ENCODE measurements around the gene PTPN22.

PTPN22 gene

DNA sequence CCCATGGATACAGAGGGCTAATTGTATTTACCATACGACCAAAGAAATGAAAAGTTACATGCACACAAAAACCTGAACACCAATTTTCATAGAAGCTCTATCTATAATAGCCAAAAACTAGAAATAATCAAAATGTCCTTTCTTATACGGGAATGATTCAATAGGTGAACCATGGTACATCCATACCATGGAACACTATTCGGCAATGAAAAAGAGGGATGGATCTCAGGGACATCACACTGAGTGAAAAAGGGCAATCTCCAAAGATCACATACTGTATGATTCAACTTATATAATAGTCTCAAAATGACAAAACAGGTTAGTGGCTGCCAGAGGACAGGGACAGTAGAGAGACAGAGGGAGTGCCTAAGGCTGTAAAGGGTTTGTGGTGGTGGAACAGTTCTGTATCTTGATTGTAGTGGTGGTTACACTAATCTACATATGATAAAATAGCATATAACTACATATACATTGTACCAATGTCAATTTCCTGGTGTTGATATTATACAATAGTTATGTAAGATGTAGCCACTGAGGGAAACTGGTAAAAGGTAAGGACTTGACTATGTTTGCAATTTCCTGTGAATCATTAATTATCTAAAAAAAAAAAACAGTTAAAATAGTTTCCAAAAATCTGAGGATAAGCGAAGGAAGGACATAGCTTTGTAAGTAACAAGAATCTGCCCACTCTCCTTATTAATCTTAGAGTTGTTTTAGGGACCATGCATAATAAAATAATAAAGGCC, 62.9 kb downstream of the PTPN22 start:
- Histone ChIP-seq H3K4me3 (ENCODE audit: low read depth, low read length) (no peak overlapping the region), H3K36me3 (peaks cover 5% of the 10 kb centered on the region), H3K9me3 (ENCODE audit: severe bottlenecking) (no peaks in the 10 kb centered on the region), H3K27me3 (ENCODE audit: insufficient read depth, low read depth, severe bottlenecking) (no peaks in the 10 kb centered on the region), H3K27ac (no peak overlapping the region)
- TF ChIP-seq CTCF (IDR thresholded peaks at IDR 0.05; ENCODE audit: low read depth, low read length), result no peak
- no peak for DNase-seq

DNA sequence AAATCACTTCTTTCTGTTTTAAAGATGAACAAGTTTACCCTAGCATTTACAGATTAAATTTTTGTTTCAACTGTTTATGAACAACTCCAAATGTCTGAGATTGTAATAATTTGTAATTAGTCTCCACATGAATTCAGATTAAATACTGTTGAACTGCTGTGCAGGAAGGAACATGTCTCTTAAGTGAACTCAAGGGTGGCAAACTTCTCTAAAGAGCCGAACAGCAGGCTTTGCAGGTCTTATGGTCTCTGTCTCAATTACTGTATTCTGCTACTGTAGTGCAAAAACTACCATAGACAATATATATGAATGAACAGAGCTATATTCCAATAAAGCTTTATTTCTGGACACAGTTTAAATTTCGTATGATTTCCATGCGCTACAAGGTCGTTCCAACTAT, 65.9 kb downstream of the PTPN22 start:
- Histone ChIP-seq H3K27ac (no peak overlapping the region), H3K9me3 (ENCODE audit: severe bottlenecking) (no peaks in the 10 kb centered on the region), H3K36me3 (peaks cover 5% of the 10 kb centered on the region), H3K27me3 (ENCODE audit: insufficient read depth, low read depth, severe bottlenecking) (no peaks in the 10 kb centered on the region), H3K4me3 (ENCODE audit: low read depth, low read length) (no peak overlapping the region)
- DNase-seq, result no peak
- TF ChIP-seq CTCF (IDR thresholded peaks at IDR 0.05; ENCODE audit: low read depth, low read length), result no peak

GRCh38 chr1:113805256-113805531, 66.3 kb downstream of the PTPN22 start:
- Histone ChIP-seq H3K27ac (no peak overlapping the region), H3K36me3 (peaks cover 5% of the 10 kb centered on the region), H3K9me3 (ENCODE audit: severe bottlenecking) (no peaks in the 10 kb centered on the region), H3K4me3 (ENCODE audit: low read depth, low read length) (no peak overlapping the region), H3K27me3 (ENCODE audit: insufficient read depth, low read depth, severe bottlenecking) (no peaks in the 10 kb centered on the region)
- no peak for DNase-seq
- TF ChIP-seq CTCF (IDR thresholded peaks at IDR 0.05; ENCODE audit: low read depth, low read length), result no peak

DNA sequence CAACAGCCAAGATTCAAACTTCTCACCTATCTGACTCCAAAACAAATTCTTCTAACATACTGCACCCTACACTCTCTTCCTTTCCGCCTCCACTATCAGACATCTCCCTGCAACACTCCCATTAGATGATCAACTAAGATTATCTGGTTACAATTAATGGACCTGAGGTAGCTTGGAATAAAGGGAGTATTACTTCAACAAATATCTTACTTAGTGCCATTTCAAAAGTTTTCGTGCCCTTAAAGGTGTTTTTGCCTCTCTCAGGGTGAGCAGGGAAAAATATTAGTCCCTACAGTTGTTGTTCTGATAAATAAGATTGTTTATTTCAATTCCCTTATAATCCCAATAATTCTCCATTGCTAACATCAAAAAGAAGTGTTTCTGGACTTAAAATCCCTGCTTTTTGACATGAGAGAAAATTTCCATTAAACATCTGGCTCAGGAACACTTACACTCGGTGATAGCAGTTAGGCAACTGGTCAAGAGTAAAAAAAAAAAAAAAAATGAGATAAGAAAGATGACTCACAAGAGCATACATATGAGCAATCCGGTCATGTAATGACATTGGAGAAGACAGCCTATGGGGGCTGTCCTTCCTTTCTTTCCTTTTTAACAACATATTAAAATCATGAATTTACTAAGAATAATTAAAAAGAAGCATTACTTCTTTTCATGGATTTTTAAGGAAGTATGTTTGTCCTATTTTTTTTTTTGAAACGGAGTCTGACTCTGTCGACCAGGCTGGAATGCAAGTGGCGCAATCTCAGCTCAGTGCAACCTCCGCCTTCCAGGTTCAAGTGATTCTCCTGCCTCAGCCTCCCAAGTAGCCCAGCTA, 66.9 kb downstream of the PTPN22 start:
- Histone ChIP-seq H3K9me3 (ENCODE audit: severe bottlenecking) (no peaks in the 10 kb centered on the region), H3K36me3 (peaks cover 5% of the 10 kb centered on the region), H3K27ac (no peak overlapping the region), H3K4me3 (ENCODE audit: low read depth, low read length) (no peak overlapping the region), H3K27me3 (ENCODE audit: insufficient read depth, low read depth, severe bottlenecking) (no peaks in the 10 kb centered on the region)
- no peak for DNase-seq
- TF ChIP-seq CTCF (IDR thresholded peaks at IDR 0.05; ENCODE audit: low read depth, low read length), result no peak

- H3K27me3 ChIP-seq (ENCODE audit: insufficient read depth, low read depth, severe bottlenecking), result no peaks in the 10 kb centered on the region
- no peak for DNase-seq
- H3K27ac ChIP-seq, result no peak overlapping the region
- H3K4me3 ChIP-seq (ENCODE audit: low read depth, low read length), result no peak overlapping the region
- no peak for TF ChIP-seq CTCF (IDR thresholded peaks at IDR 0.05; ENCODE audit: low read depth, low read length)
- H3K9me3 ChIP-seq (ENCODE audit: severe bottlenecking), result no peaks in the 10 kb centered on the region
- peaks cover 11% of the 10 kb centered on the region for H3K36me3 ChIP-seq
Measured at GRCh38 chr1:113802367-113803007, 69.0 kb downstream of the PTPN22 start.

Measured in WERI-Rb-1 (cell line).